Kidney (tissue), 14 donors: Measurements from ENCODE around the gene RABGEF1. TPM values are rescaled to one million over a fixed set of nuclear protein-coding genes. Genes with fewer than 3 reads are reported as not detected.

Experiments used
- DNase-seq, 5 donors: peaks; one replicate each; pipeline ENCODE4 v3.0.0-alpha.2; 2013 to 2020
- FAIRE-seq: peaks from 2 replicates; lab custom pipeline; 2012; peaks lifted over from hg19 to GRCh38; lab: Jason Lieb, UNC
- H3K27ac ChIP-seq, 2 donors: one replicate each; pipeline ENCODE4 v1.7.0; 2013; ENCODE audit warnings: low read depth in 2 of 2, low read length in 2 of 2, inconsistent platforms in 1 of 2
- H3K27me3 ChIP-seq: one replicate; pipeline ENCODE4 v1.7.1; 2013; ENCODE audit warnings: low read length, inconsistent platforms; ENCODE audit not compliant: control insufficient read depth, insufficient read depth
- H3K36me3 ChIP-seq, 3 donors: one replicate each; pipeline versions ENCODE4 v1.7.0 to v1.7.1; 2013; ENCODE audit warnings: low read length in 3 of 3, control low read depth in 1 of 3, inconsistent platforms in 1 of 3; ENCODE audit not compliant: insufficient read depth in 3 of 3, control insufficient read depth in 2 of 3
- H3K4me1 ChIP-seq, 3 donors: one replicate each; pipeline versions ENCODE4 v1.7.0 to v1.7.1; 2013; ENCODE audit warnings: low read length in 3 of 3, inconsistent platforms in 1 of 3, low read depth in 1 of 3; ENCODE audit not compliant: control insufficient read depth in 2 of 3, insufficient read depth in 2 of 3
- H3K4me3 ChIP-seq, 3 donors: one replicate each; pipeline versions ENCODE4 v1.7.0 to v1.8.1; 2013; ENCODE audit warnings: low read length in 3 of 3, control low read depth in 1 of 3, inconsistent platforms in 1 of 3
- H3K9ac ChIP-seq, 3 donors: one replicate each; pipeline versions ENCODE4 v1.7.0 to v1.7.1; 2013; ENCODE audit warnings: low read length in 3 of 3, control low read depth in 1 of 3, inconsistent platforms in 1 of 3
- H3K9me3 ChIP-seq, 3 donors: one replicate each; pipeline versions ENCODE4 v1.7.0 to v1.7.1; 2013; ENCODE audit warnings: low read length in 3 of 3, control low read depth in 1 of 3, inconsistent platforms in 1 of 3; ENCODE audit not compliant: control insufficient read depth in 2 of 3, insufficient read depth in 1 of 3
- CTCF ChIP-seq: IDR thresholded peaks from 3 replicates; pipeline ENCODE4 v1.5.1; 2012; ENCODE audit warnings: mild to moderate bottlenecking, moderate library complexity, borderline replicate concordance; ENCODE audit not compliant: insufficient read depth; ENCODE audit errors: extremely low read depth
- intact Hi-C: fragments of 100-400 bp; cut with DNase I; formaldehyde crosslinking; loops from one replicate; pipeline ENCODE4 v1.11.1; 2022
- polyA plus RNA-seq: library from polyadenylated mRNA; stranded (reverse); fragments of 350-450 nt; fragmentation: Illumina TruSeq; extraction: RNeasy Lipid Tissue Mini Kit (QIAGEN cat#74804); gene quantifications from one replicate; pipeline ENCODE4 v1.2.3, GENCODE V29; 2014; ENCODE audit warnings: low read depth, low replicate concordance; ENCODE audit not compliant: insufficient read depth
- total RNA-seq: library from RNA; stranded (reverse); fragmentation: NEBNext Ultra II Directional; extraction: Animal tissue kit (Norgen Biotek cat#: 25700); gene quantifications from one replicate; pipeline ENCODE4 v1.2.1, GENCODE V29; 2021
- donor health status: control.
- donor health status: control.
- donor health status: control.
- donor health status: control.
- donor health status: control.
- donor health status: DM: yes; HTN: yes; CAD: no.
- donor health status: Normal renal cell carcinoma (clear cell type).

Gene RABGEF1
- total and polyA plus RNA-seq, 2 donors from 2014 or later: 12.8 to 26.8 TPM

DNA sequence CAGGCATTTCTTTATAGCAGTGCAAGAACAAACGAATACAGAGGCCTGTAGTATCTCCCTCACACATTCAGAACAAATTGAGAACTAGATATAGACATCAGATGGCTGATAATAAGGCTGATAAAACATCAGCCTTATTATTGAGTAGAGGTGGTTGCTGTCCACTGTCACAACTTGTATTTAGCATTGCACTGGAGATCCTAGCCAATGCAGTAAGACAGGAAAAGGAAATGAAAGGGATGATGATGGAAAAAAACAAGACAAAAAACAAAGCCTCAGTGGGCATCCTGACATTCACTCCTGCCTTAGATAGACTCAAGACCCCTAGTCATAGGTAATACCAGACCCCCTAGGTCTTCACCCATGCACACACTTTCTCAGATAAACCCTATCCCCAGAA lies 4.7 kb upstream of the RABGEF1 start:
- Histone ChIP-seq H3K4me3 (no peak overlapping the region), H3K9me3 (peaks cover 0 to 12% (median 0%) of the 10 kb centered on the region in 3 donors), H3K9ac (no peak overlapping the region), H3K27ac (no peak overlapping the region), H3K4me1 (peaks cover 0 to 2% (median 0%) of the 10 kb centered on the region in 3 donors), H3K36me3 (peaks cover 0 to 2% (median 0%) of the 10 kb centered on the region in 3 donors), H3K27me3 (no peaks in the 10 kb centered on the region)
- no peak for DNase-seq
- intact Hi-C loops: no loop called here
- TF ChIP-seq CTCF: no peak
- FAIRE-seq: no peak

DNA sequence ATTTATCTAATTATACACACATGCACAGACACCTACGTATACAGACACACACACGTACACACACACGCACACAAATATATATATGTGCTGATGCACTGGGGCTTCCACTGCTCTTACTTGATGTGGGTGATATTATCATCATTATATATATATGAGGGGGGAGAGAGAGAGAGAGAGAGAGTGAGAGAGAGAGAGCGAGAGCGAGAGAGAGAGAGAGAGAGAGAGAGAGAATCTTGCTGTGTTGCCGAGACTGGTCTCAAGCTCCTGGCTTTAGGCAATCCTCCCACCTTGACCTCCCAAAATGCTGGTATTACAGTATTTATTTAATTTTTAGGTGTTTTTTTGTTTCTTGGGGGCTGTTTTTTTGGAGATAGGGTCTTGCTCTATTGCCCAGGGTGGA lies 3.6 kb upstream of the RABGEF1 start:
- no peak overlapping the region for H3K4me3 ChIP-seq
- H3K9me3 ChIP-seq: peaks cover 0 to 12% (median 0%) of the 10 kb centered on the region in 3 donors
- intact Hi-C loops: no loop called here
- no peaks in the 10 kb centered on the region for H3K27me3 ChIP-seq
- peaks cover 0 to 2% (median 0%) of the 10 kb centered on the region in 3 donors for H3K36me3 ChIP-seq
- no peak for TF ChIP-seq CTCF
- no peak for DNase-seq
- no peak overlapping the region for H3K9ac ChIP-seq
- H3K27ac ChIP-seq: no peak overlapping the region
- H3K4me1 ChIP-seq: peaks cover 0 to 4% (median 0%) of the 10 kb centered on the region in 3 donors
- FAIRE-seq: no peak

- FAIRE-seq (no peak), DNase-seq (no peak)
- intact Hi-C loops: no loop called here
- Histone ChIP-seq H3K27ac (no peak overlapping the region), H3K9me3 (peaks cover 0 to 12% (median 0%) of the 10 kb centered on the region in 3 donors), H3K9ac (no peak overlapping the region), H3K27me3 (no peaks in the 10 kb centered on the region), H3K4me3 (no peak overlapping the region), H3K4me1 (peaks cover 0 to 4% (median 0%) of the 10 kb centered on the region in 3 donors), H3K36me3 (peaks cover 0 to 2% (median 0%) of the 10 kb centered on the region in 3 donors)
- TF ChIP-seq CTCF: no peak
These were observed 2.9 kb upstream of the RABGEF1 start for GRCh38 chr7:66737667-66738066.

GRCh38 chr7:66739477-66739876 lies 1.1 kb upstream of the RABGEF1 start:
- H3K9ac ChIP-seq: peak overlapping the region; percentile 82 to 90 (median 89)
- H3K36me3 ChIP-seq: peaks cover 0 to 2% (median 0%) of the 10 kb centered on the region in 3 donors
- H3K27ac ChIP-seq: peak overlapping the region; percentile 98
- DNase-seq (no peak), FAIRE-seq (no peak)
- TF ChIP-seq CTCF: no peak
- intact Hi-C loops: no loop called here
- H3K9me3 ChIP-seq: peaks cover 0 to 12% (median 0%) of the 10 kb centered on the region in 3 donors
- H3K4me3 ChIP-seq: peak overlapping the region; percentile 89 to 92 (median 91)
- H3K4me1 ChIP-seq: peaks cover 0 to 4% (median 0%) of the 10 kb centered on the region in 3 donors
- H3K27me3 ChIP-seq: no peaks in the 10 kb centered on the region
